Subcutaneous abdominal adipose tissue (tissue), 5 donors: Measurements from ENCODE around the gene DLK1.

Experiments
- H3K27ac ChIP-seq: one replicate; pipeline ENCODE4 v1.7.0; 2013; ENCODE audit warnings: low read depth, mild to moderate bottlenecking, inconsistent platforms, low read length, moderate library complexity
- H3K27me3 ChIP-seq, 5 donors: one replicate each; pipeline ENCODE4 v1.7.0; 2013; ENCODE audit warnings: low read length in 5 of 5, inconsistent platforms in 1 of 5; ENCODE audit not compliant: control insufficient read depth in 5 of 5, insufficient read depth in 4 of 5
- H3K36me3 ChIP-seq, 5 donors: one replicate each; pipeline ENCODE4 v1.7.0; 2013; ENCODE audit warnings: low read length in 5 of 5; ENCODE audit not compliant: control insufficient read depth in 5 of 5, insufficient read depth in 5 of 5
- H3K4me1 ChIP-seq, 5 donors: one replicate each; pipeline ENCODE4 v1.7.0; 2013; ENCODE audit warnings: low read length in 5 of 5, mild to moderate bottlenecking in 3 of 5, moderate library complexity in 1 of 5; ENCODE audit not compliant: control insufficient read depth in 5 of 5, insufficient read depth in 5 of 5
- H3K4me3 ChIP-seq, 5 donors: one replicate each; pipeline ENCODE4 v1.7.0; 2013; ENCODE audit warnings: low read length in 5 of 5, low read depth in 1 of 5
- H3K9ac ChIP-seq, 5 donors: one replicate each; pipeline ENCODE4 v1.7.0; 2013; ENCODE audit warnings: low read length in 5 of 5, mild to moderate bottlenecking in 4 of 5, moderate library complexity in 3 of 5
- H3K9me3 ChIP-seq, 5 donors: one replicate each; pipeline ENCODE4 v1.7.0; 2013; ENCODE audit warnings: low read length in 5 of 5; ENCODE audit not compliant: control insufficient read depth in 5 of 5
- donor health status: healthy.
- donor health status: healthy.
- donor health status: healthy.
- donor health status: healthy.
- donor health status: healthy.

The DLK1 gene

GRCh38 chr14:100702590-100702989, 24.1 kb upstream of the DLK1 start:
- peaks cover 0 to 3% (median 0%) of the 10 kb centered on the region in 5 donors for H3K9me3 ChIP-seq
- H3K4me3 ChIP-seq: no peak overlapping the region
- no peak overlapping the region for H3K27ac ChIP-seq
- H3K27me3 ChIP-seq: peaks cover 0 to 21% (median 9%) of the 10 kb centered on the region in 5 donors
- H3K9ac ChIP-seq: no peak overlapping the region
- no peaks in the 10 kb centered on the region for H3K4me1 ChIP-seq
- no peaks in the 10 kb centered on the region for H3K36me3 ChIP-seq

GRCh38 chr14:100703386-100704220, 23.1 kb upstream of the DLK1 start:
- H3K36me3 ChIP-seq: no peaks in the 10 kb centered on the region
- no peak overlapping the region for H3K9ac ChIP-seq
- H3K27me3 ChIP-seq: peaks cover 0 to 25% (median 14%) of the 10 kb centered on the region in 5 donors
- no peaks in the 10 kb centered on the region for H3K4me1 ChIP-seq
- H3K4me3 ChIP-seq: no peak overlapping the region
- no peak overlapping the region for H3K27ac ChIP-seq
- peaks cover 0 to 3% (median 0%) of the 10 kb centered on the region in 5 donors for H3K9me3 ChIP-seq

- Histone ChIP-seq H3K36me3 (no peaks in the 10 kb centered on the region), H3K9ac (no peak overlapping the region), H3K4me3 (no peak overlapping the region), H3K27ac (no peak overlapping the region), H3K4me1 (peaks cover 1 to 15% (median 9%) of the 10 kb centered on the region in 5 donors), H3K27me3 (peaks cover 6 to 26% (median 18%) of the 10 kb centered on the region in 5 donors), H3K9me3 (no peaks in the 10 kb centered on the region)
Observed at GRCh38 chr14:100706200-100706599, 20.5 kb upstream of the DLK1 start.

- Histone ChIP-seq H3K27ac (no peak overlapping the region), H3K36me3 (no peaks in the 10 kb centered on the region), H3K9ac (no peak overlapping the region), H3K4me1 (peaks cover 3 to 22% (median 16%) of the 10 kb centered on the region in 5 donors), H3K27me3 (peaks cover 6 to 26% (median 19%) of the 10 kb centered on the region in 5 donors), H3K4me3 (no peak overlapping the region), H3K9me3 (no peaks in the 10 kb centered on the region)
Observed at GRCh38 chr14:100706860-100707259, 19.8 kb upstream of the DLK1 start.

- Histone ChIP-seq H3K4me3 (no peak overlapping the region), H3K9ac (no peak overlapping the region), H3K36me3 (no peaks in the 10 kb centered on the region), H3K27me3 (peaks cover 9 to 33% (median 25%) of the 10 kb centered on the region in 5 donors), H3K4me1 (peaks cover 3 to 25% (median 17%) of the 10 kb centered on the region in 5 donors), H3K27ac (no peak overlapping the region), H3K9me3 (no peaks in the 10 kb centered on the region)
Observed at GRCh38 chr14:100708425-100709288, 18.0 kb upstream of the DLK1 start.

GRCh38 chr14:100709289-100710284, 17.1 kb upstream of the DLK1 start:
- Histone ChIP-seq H3K36me3 (no peaks in the 10 kb centered on the region), H3K27me3 (peaks cover 13 to 31% (median 22%) of the 10 kb centered on the region in 5 donors), H3K4me1 (peaks cover 3 to 31% (median 24%) of the 10 kb centered on the region in 5 donors), H3K9ac (no peak overlapping the region), H3K27ac (no peak overlapping the region), H3K9me3 (no peaks in the 10 kb centered on the region), H3K4me3 (peak overlapping the region in 1 of 5 donors; percentile 22)

GRCh38 chr14:100710391-100710790, 16.3 kb upstream of the DLK1 start:
- H3K27ac ChIP-seq: no peak overlapping the region

GRCh38 chr14:100710826-100711462, 15.7 kb upstream of the DLK1 start:
- no peaks in the 10 kb centered on the region for H3K9me3 ChIP-seq
- H3K4me3 ChIP-seq: no peak overlapping the region
- H3K4me1 ChIP-seq: peaks cover 3 to 31% (median 24%) of the 10 kb centered on the region in 5 donors
- no peaks in the 10 kb centered on the region for H3K36me3 ChIP-seq
- H3K27me3 ChIP-seq: peaks cover 13 to 27% (median 21%) of the 10 kb centered on the region in 5 donors
- H3K9ac ChIP-seq: no peak overlapping the region
- H3K27ac ChIP-seq: no peak overlapping the region

More at GRCh38 chr14:100710391-100710790, 16.3 kb upstream of the DLK1 start:
- peaks cover 3 to 31% (median 24%) of the 10 kb centered on the region in 5 donors for H3K4me1 ChIP-seq
- H3K36me3 ChIP-seq: no peaks in the 10 kb centered on the region
- H3K27me3 ChIP-seq: peaks cover 13 to 27% (median 21%) of the 10 kb centered on the region in 5 donors
- no peak overlapping the region for H3K9ac ChIP-seq
- no peaks in the 10 kb centered on the region for H3K9me3 ChIP-seq
- no peak overlapping the region for H3K4me3 ChIP-seq

- H3K4me3 ChIP-seq: no peak overlapping the region
- H3K36me3 ChIP-seq: no peaks in the 10 kb centered on the region
- peak overlapping the region in 1 of 5 donors; percentile 11 for H3K9ac ChIP-seq
- peaks cover 3 to 31% (median 24%) of the 10 kb centered on the region in 5 donors for H3K4me1 ChIP-seq
- H3K27me3 ChIP-seq: peaks cover 13 to 27% (median 19%) of the 10 kb centered on the region in 5 donors
- H3K27ac ChIP-seq: no peak overlapping the region
- no peaks in the 10 kb centered on the region for H3K9me3 ChIP-seq
Observed at GRCh38 chr14:100711493-100711892, 15.2 kb upstream of the DLK1 start.
